HG03571 (cell line): ENCODE data around the gene KCNH1.

Source experiments
- ATAC-seq: cut with Tn5 transposase; IDR thresholded peaks from one replicate; pipeline ENCODE4 v1.9.1; 2021; ENCODE audit not compliant: unreplicated experiment

KCNH1 gene

GRCh38 chr1:210655511-210655910, 478.4 kb downstream of the KCNH1 start:
- ATAC-seq, result no peak

GRCh38 chr1:210654176-210654981, 479.6 kb downstream of the KCNH1 start:
- ATAC-seq, result no peak

- ATAC-seq, result no peak
Observed at GRCh38 chr1:210653771-210654170, 480.2 kb downstream of the KCNH1 start.

GRCh38 chr1:210652329-210652954, 481.5 kb downstream of the KCNH1 start:
- no peak for ATAC-seq

- ATAC-seq, result no peak
Observed at GRCh38 chr1:210650403-210650802, 483.5 kb downstream of the KCNH1 start.

GRCh38 chr1:210648588-210649269, 485.2 kb downstream of the KCNH1 start:
- no peak for ATAC-seq

GRCh38 chr1:210647406-210648333, 486.3 kb downstream of the KCNH1 start:
- no peak for ATAC-seq

GRCh38 chr1:210646258-210646616, 487.7 kb downstream of the KCNH1 start:
- no peak for ATAC-seq

GRCh38 chr1:210645582-210646257, 488.2 kb downstream of the KCNH1 start:
- no peak for ATAC-seq

- ATAC-seq, result no peak
Observed at GRCh38 chr1:210641582-210641981, 492.4 kb downstream of the KCNH1 start.

- no peak for ATAC-seq
Observed at GRCh38 chr1:210635108-210635507, 498.8 kb downstream of the KCNH1 start.

GRCh38 chr1:210633636-210634035, 500.3 kb downstream of the KCNH1 start:
- no peak for ATAC-seq

- no peak for ATAC-seq
Observed at GRCh38 chr1:210633140-210633539, 500.8 kb downstream of the KCNH1 start.

- ATAC-seq, result no peak
Observed at GRCh38 chr1:210631399-210631798, 502.5 kb downstream of the KCNH1 start.

GRCh38 chr1:210629276-210629675, 504.7 kb downstream of the KCNH1 start:
- no peak for ATAC-seq

- no peak for ATAC-seq
Observed at GRCh38 chr1:210627755-210628154, 506.2 kb downstream of the KCNH1 start.
